ENCODE results near the gene CACNA2D3.

The CACNA2D3 gene

GRCh38 chr3:54857343-54857742, 735.0 kb downstream of the CACNA2D3 start:
- TF ChIP-seq JUND (IDR thresholded peaks at IDR 0.05; ENCODE audit: low read depth): no peak
- DNase-seq (ENCODE audit: low read depth in 1 of 2, low spot score in 1 of 2): peak in 1 of 2 experiments; percentile 24
- in situ Hi-C loops (cut with HindIII; ENCODE audit: low pct_unique_long_range_greater_than_20kb, low sequenced_read_pairs): no loop called here

- no peak for TF ChIP-seq JUND (IDR thresholded peaks at IDR 0.05; ENCODE audit: low read depth)
- in situ Hi-C loops (cut with HindIII; ENCODE audit: low pct_unique_long_range_greater_than_20kb, low sequenced_read_pairs): no loop called here
- no peak for DNase-seq (ENCODE audit: low read depth in 1 of 2, low spot score in 1 of 2)
Measured at GRCh38 chr3:54858093-54858785, 735.9 kb downstream of the CACNA2D3 start.

- DNase-seq (ENCODE audit: low read depth in 1 of 2, low spot score in 1 of 2): no peak
- no peak for TF ChIP-seq JUND (IDR thresholded peaks at IDR 0.05; ENCODE audit: low read depth)
- in situ Hi-C loops (cut with HindIII; ENCODE audit: low pct_unique_long_range_greater_than_20kb, low sequenced_read_pairs): no loop called here
Measured at GRCh38 chr3:54859184-54859583, 736.8 kb downstream of the CACNA2D3 start.

GRCh38 chr3:54861248-54862067, 739.1 kb downstream of the CACNA2D3 start:
- in situ Hi-C loops (cut with HindIII; ENCODE audit: low pct_unique_long_range_greater_than_20kb, low sequenced_read_pairs): no loop called here
- DNase-seq (ENCODE audit: low read depth in 1 of 2, low spot score in 1 of 2): no peak
- TF ChIP-seq JUND (IDR thresholded peaks at IDR 0.05; ENCODE audit: low read depth): no peak

- DNase-seq (ENCODE audit: low read depth in 1 of 2, low spot score in 1 of 2): no peak
- no peak for TF ChIP-seq JUND (IDR thresholded peaks at IDR 0.05; ENCODE audit: low read depth)
- in situ Hi-C loops (cut with HindIII; ENCODE audit: low pct_unique_long_range_greater_than_20kb, low sequenced_read_pairs): no loop called here
Measured at GRCh38 chr3:54862526-54862925, 740.2 kb downstream of the CACNA2D3 start.

- in situ Hi-C loops (cut with HindIII; ENCODE audit: low pct_unique_long_range_greater_than_20kb, low sequenced_read_pairs): no loop called here
- DNase-seq (ENCODE audit: low read depth in 1 of 2, low spot score in 1 of 2): no peak
- no peak for TF ChIP-seq JUND (IDR thresholded peaks at IDR 0.05; ENCODE audit: low read depth)
Measured at GRCh38 chr3:54863366-54863765, 741.0 kb downstream of the CACNA2D3 start.

GRCh38 chr3:54863786-54864185, 741.4 kb downstream of the CACNA2D3 start:
- in situ Hi-C loops (cut with HindIII; ENCODE audit: low pct_unique_long_range_greater_than_20kb, low sequenced_read_pairs): no loop called here
- DNase-seq (ENCODE audit: low read depth in 1 of 2, low spot score in 1 of 2): no peak
- no peak for TF ChIP-seq JUND (IDR thresholded peaks at IDR 0.05; ENCODE audit: low read depth)

- no peak for TF ChIP-seq JUND (IDR thresholded peaks at IDR 0.05; ENCODE audit: low read depth)
- in situ Hi-C loops (cut with HindIII; ENCODE audit: low pct_unique_long_range_greater_than_20kb, low sequenced_read_pairs): no loop called here
- DNase-seq (ENCODE audit: low read depth in 1 of 2, low spot score in 1 of 2): no peak
Measured at GRCh38 chr3:54865316-54865715, 743.0 kb downstream of the CACNA2D3 start.

GRCh38 chr3:54866251-54866650, 743.9 kb downstream of the CACNA2D3 start:
- DNase-seq (ENCODE audit: low read depth in 1 of 2, low spot score in 1 of 2): no peak
- no peak for TF ChIP-seq JUND (IDR thresholded peaks at IDR 0.05; ENCODE audit: low read depth)
- in situ Hi-C loops (cut with HindIII; ENCODE audit: low pct_unique_long_range_greater_than_20kb, low sequenced_read_pairs): no loop called here

- DNase-seq (ENCODE audit: low read depth in 1 of 2, low spot score in 1 of 2): peak; percentile 23 to 55
- in situ Hi-C loops (cut with HindIII; ENCODE audit: low pct_unique_long_range_greater_than_20kb, low sequenced_read_pairs): no loop called here
- TF ChIP-seq JUND (IDR thresholded peaks at IDR 0.05; ENCODE audit: low read depth): no peak
Measured at GRCh38 chr3:54870423-54870822, 748.1 kb downstream of the CACNA2D3 start.

- in situ Hi-C loops (cut with HindIII; ENCODE audit: low pct_unique_long_range_greater_than_20kb, low sequenced_read_pairs): no loop called here
- peak in 1 of 2 experiments; percentile 20 for DNase-seq (ENCODE audit: low read depth in 1 of 2, low spot score in 1 of 2)
- no peak for TF ChIP-seq JUND (IDR thresholded peaks at IDR 0.05; ENCODE audit: low read depth)
Measured at GRCh38 chr3:54871867-54872266, 749.5 kb downstream of the CACNA2D3 start.

- TF ChIP-seq JUND (IDR thresholded peaks at IDR 0.05; ENCODE audit: low read depth): no peak
- DNase-seq (ENCODE audit: low read depth in 1 of 2, low spot score in 1 of 2): no peak
- in situ Hi-C loops (cut with HindIII; ENCODE audit: low pct_unique_long_range_greater_than_20kb, low sequenced_read_pairs): no loop called here
Measured at GRCh38 chr3:54873059-54874010, 751.0 kb downstream of the CACNA2D3 start.

Data from T47D (cell line).